Fibroblast of skin of abdomen (primary cell): ENCODE measurements around the gene ERICH6. TPM values are rescaled to one million over a fixed set of nuclear protein-coding genes. Genes with fewer than 3 reads are reported as not detected.

Experiments used
- DNase-seq: peaks from one replicate; pipeline ENCODE4 v3.0.0-alpha.2; 2013
- polyA plus RNA-seq, 2 experiments: library from polyadenylated mRNA; unstranded; fragments of 120-200 nt; gene quantifications; one replicate each; pipeline ENCODE4 v1.2.1, GENCODE V29; 2013; ENCODE audit not compliant: insufficient read length in 2 of 2

ERICH6 gene
- polyA plus RNA-seq (2013, experiment 1 of 2; ENCODE audit: insufficient read length) = 0.44 TPM
- polyA plus RNA-seq (2013, experiment 2 of 2; ENCODE audit: insufficient read length) = 0.16 TPM

DNA sequence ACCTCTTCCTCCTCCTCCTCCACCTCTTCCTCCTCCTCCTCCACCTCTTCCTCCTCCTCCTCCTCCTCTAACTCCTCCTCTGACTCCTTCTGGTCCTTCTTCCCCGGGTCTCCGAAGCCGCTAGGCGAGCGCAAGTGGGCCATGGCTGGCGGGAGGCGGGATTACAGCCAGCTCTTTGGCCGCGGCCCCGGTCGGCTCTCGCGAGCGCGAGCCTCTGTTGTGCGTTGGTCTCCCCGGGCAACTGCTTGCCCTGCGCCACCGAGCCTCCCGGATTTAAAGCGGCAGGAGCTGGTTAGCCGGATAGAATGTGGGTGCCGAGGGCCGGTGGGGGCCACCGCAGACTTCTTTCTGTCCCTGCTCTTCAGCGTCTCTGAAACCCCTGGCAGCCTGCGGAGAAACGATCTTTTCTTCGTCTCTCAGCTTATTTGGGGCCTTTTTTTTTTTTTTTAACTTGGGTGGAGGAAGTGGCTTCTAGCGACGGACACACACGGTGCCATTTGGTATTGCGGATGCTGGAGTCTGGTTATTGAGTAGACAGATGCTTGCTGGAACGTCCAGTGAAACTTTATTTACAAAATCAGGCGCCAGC, at the start of gene ERICH6:
Gene ERICH6, minus strand, starts transcription at position 165 of the 589 bp plus-strand sequence. Its CDS starts 22 bp downstream, at position 143.
- peak; percentile 92 for DNase-seq

DNA sequence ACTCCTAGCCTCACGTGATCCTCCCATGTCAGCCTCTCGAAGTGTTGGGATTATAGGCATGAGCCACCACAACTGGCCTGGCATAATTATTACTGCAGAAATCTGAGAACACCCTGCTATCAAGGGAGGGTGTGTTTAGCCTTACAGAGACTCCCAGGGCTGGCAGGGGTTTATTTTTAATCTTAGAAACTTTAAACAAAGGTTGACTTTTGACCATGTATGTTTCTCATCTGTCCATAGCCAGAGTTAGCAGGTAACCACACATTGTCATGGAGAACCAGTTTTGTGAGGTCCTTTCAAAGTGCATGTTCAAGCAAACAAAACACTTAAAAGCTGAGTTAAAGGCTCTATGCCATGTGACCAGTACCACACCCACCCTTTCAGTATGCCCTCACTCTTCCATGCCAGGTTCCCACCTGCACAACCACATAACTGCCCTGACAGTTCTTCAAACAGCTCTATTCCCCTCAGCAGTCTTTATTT, 48.1 kb upstream of the ERICH6 start:
- DNase-seq = no peak

DNA sequence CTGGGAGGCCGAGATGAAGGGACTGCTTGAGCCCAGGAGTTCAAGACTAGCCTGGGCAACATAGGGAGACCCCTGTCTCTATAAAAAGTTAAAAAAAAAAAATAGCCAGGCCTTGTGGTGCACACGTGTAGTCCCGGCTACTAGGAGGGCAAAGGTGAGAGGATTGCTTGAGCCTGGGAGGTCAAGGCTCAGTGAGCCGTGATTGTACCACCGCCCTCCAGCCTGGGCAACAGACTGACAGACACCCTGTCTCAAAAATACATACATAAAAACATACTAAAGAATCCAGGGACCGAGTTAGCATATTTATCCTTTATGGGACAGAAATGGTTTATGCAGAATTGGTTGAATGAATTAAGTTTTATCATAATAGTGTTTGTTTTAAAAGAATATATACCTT, 45.5 kb upstream of the ERICH6 start:
- no peak for DNase-seq

DNA sequence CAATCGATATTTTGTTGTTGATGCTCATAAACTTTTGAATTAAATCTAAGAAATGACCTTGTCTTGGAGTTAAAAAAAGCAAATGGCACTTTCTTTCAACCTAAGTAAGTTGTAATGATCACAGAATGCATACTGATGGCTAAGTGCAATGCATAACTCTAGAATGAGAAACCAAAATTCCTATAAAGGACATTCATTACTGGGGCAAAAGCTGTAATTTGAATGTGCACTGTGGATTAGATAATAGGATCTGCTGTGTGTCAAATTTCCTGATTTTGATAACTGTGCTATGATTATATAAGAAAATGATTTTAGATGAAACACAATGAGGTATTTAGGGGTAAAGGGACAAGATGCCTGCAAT, 44.9 kb upstream of the ERICH6 start:
- peak; percentile 27 for DNase-seq

DNA sequence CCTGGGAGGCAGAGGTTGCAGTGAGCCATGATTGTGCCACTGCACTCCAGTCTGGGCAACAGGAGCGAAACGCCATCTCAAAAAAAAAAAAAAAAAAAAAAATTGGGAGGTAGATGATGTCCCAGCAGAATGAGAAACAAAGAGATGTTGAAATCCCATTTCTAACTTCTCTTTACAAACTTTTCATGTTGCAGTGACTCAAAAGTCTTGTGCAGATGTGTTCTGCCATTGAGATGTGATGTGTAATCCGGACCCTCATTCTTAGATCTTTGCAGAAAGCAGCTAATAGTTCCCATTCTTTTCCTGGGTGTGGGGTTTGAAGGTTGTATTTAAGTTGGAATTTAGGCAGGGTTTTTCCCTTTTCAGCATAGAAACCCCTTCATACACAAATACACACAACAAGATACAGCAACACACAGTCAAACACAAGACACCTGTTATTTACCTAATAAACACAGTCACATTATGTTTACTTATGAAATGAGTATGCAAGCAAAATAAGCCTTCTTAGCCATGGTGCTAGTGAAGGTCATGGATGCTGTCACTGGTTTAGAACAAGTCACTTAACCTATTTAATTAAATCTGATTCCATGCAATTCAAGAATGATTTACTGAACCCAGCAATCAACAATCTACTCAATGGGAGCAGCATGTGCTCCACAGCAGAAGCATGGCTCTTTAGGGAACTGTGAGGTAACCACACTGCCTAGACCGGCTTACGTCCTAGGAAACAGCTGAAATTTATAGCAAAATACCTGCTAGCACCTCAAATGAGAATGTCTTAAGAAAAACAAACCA, 44.4 kb upstream of the ERICH6 start:
- DNase-seq = no peak

DNA sequence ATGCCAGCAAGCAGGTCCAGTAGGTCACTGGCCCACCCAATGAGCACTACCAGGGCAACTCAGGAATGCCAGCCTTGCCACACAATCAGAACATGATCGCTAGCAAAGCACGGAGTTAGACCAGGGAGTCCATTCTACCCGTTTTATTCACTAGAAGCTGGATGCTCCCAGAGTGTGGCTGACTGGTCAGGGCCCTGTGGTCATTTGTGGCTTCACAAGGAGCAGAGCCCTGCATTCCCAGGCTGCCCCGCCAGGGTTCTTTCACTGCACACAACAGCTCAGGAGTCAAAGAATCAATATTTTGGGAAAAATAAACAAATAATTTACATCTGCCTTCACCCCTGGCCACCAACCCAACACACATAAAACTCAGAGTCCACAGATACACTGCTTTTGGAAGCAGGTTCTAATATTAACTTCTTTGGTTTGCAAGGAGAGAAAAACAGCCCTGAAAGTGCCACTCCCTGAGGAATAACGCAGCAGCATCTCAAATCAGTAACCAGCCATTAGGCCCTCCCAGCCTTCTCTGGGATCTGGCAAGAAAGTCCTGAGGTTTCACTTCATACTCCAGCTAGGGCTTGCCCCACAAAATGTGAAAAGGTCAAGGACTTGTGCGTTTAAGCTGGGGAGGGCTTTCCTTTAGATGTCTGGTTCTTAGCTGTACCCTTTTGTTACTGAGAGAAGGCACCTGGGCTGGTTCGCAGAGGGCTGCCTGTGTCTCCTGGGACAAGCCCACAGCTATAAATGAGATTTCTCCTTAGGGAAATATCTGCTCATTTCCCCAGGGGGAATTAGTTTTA, 43.3 kb upstream of the ERICH6 start:
- DNase-seq = no peak

DNA sequence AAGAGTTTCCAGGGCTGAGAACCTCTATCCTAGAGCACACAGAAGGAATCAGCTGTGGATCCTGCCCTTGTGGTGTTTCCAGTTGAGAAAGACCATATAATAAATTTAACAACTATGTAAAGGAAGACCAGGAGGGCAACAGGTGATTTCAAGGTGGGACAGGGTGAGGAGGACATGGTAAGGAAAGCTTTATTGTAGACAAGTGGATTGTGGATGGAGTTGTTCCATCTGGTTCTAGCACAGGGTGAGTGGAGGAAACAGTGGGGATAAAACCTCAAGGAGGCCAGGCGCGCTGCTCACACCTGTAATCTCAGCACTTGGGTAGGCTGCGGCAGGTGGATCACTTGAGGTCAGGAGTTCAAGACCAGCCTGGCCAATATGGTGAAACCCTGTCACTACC, 42.1 kb upstream of the ERICH6 start:
- DNase-seq = no peak

DNA sequence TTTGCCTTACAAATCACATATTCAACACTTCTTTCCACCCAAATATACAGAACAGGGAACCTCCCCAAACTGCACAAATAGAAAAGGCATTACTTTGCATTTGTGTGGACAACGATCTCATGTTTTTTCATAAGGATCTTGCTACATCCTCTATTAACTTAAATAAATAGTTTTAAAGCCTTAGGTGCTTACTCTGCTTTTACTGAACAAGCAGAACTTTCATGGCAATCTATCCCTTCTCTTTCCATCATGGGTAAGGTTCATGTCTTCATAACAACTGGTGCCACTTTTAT, 41.1 kb upstream of the ERICH6 start:
- DNase-seq = no peak

DNA sequence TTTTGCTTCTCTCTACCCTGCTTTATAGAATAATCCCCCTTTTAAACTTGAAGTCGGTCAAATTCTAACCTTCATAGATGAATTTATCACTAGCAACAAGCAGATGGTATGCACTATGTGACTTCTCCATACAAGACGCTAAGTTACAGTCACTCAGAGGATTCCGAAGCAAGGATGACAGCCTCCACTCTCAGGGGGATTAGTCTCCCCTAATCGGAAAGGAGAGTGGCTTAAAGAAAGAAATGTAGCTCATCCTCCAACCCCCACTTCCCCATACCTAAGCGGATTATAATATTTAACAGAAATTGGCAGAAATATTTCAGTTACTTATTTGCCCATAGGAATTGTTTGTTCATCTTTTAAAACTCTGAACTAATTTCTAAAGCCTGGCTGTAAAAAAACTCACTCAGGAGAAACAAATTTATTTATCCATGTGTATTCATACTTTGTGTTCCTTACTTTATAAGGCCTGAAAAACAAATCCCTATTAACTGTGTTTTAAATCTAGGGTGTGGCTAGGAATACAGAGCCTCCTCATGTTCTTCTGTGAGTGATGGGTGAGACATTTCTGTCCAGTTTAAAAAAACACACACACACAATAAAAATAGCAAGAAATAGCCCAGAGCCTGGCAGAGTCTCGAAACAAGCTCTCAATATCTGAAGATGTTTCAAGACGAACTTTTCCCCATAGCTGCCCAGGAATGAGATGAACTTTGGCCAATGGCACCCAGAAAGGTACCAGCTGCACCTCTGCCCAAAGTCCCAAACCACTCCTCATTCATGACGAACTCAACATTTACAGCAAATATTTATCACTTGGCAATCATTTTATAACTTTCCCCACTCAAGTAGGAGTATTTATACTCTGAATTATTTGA, 40.6 kb upstream of the ERICH6 start:
- DNase-seq = no peak

DNA sequence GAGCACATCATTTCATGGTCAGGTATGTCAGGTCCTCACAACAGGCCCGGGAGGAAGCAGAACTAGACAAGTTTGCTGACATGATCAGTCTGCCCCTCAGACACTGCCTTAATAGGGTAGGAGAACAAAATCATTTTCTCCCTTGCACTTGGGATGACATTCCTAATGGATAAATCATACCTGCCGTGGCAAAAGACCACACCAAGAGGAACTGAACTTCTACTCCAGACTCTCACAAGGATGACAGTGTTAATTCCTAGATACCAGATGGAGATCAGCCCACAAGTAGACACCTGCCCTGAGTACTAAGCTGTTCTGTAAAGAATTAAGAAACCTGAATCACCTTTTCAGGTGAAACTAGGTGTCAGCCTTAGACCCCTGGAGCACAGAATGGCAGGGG, 39.8 kb upstream of the ERICH6 start:
- DNase-seq = peak; percentile 75

DNA sequence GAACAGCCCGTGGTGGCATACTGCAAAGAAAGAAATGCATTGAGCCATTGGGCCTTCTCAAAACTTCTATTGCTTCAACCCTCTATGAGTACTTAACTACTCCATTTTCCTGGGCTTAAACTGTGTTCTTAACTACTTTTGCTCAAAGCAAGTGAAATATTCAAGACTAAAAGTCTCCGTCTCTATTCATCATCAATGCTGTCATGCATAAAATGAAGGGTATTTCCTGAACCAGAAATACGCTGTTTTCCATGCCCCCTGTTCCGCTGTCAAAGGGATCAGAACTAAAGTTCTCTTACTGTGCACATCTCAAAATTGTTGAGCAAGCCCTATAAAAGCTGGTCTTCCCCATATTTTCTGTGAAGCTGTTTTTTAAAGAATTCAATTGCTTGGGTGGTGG, 39.0 kb upstream of the ERICH6 start:
- DNase-seq = no peak

DNA sequence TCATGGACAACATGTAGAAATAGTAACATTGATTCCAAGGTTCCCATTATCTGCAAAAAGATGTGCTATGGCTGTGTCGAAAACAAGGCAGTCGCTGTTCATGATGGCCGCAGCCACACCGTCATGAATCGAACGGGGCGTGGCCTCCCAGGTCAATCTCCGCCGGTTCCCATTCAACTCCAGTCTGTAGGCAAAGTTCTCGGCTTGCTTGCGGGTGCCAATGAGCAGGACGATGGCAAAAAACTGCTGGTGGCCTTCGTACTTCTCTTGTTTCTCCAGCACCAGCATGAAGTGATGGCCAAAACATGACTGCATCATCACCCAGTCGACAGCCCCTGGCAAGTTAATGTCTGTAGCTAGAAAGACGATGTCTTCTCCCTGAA, 38.4 kb upstream of the ERICH6 start:
- no peak for DNase-seq

DNA sequence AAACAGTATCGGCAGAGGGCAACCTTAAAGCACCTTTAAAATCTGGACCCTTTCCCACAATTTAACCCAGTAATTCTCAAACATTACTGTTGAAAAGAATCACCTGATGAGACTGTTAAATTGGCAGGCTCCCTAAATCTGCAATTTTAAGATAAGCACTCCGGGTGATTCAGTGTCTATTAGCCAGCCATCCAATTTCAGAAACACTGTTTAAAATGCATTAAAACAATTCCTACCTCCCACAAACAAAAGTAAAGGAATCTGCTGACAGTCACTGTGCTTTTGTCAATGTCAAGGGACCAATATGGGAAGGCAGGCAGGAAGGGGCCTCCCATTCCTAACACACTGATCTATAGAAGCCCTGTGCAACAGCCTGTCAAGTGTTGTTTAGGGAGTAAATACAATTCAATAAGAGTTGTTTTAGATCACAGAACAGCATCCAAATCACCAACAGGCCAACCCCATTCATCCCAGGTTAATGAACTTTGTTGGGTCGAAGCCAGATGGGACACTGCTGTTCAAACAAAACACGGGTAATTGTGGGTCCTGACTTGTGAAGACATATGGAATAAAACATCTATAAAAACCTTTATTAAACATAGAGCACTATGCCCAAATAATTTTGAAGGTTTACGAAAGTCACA, 37.9 kb upstream of the ERICH6 start:
- DNase-seq = no peak

DNA sequence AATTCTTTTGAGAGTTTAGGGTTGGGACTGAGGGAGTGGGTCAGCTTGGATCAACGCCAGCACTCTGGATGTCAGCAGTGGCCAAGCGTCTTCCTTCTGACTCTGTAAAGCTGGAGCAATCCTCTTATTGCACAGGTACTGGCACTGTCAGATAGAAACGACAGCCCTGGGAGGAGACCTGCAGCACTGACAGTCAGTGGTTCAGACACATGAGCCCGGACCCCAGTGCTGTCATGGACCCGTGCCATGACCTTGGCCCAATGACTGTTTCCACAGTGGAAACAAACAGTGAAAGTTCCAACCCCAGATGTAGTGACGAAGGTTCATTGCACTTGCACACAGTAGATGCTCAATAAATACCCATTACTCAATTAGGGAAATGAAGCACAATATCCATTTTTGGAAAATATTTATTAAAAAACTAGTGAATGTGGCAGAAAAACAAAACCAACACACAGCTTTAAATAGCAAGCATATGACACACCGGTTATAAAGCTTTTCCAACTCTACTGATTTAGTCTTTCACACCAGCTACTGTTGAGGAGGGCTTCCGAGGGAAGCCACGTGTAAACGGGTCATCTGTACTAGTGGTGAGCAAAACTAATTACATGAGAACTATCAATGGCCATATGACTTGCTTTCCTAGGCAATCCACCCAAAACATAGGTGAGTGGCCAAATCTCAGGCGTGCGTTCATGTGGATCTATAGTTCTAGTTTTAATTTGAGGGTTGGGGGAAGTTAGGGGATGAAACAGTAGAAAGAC, 37.2 kb upstream of the ERICH6 start:
- DNase-seq = no peak

DNA sequence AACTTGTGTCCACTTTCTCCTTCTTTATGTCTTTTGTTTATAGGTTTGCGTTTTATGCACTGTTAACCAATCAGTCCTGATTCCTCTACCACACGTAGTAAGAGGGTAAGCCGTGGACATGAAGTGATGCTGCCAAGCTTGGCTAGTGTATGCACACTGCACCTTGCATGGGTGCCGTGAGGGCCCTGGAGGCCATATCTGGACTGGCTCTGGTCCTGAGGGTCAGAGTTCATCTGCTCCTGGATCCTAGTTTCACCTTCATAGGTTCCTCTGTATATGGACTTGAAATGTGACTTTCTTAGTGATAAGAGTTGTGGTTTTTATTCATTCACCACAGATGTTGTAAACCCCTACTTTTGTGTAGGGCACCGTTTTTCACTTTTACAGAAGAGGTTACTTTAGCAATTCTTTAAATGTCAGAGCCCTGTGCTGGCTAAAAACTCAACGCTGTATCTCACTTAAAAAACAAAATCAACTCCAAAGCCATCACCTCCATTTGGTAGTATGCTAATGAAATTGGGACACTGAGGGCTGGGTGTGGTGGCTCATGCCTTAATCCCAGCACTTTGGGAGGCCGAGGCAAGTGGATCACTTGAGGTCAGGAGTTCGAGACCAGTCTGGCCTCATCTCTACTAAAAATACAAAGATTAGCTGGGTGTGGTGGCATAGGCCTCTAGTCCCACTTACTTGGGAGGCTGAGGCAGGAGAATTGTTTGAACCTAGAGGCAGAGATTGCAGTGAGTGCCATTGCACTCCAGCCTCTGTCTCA, 36.3 kb upstream of the ERICH6 start:
- no peak for DNase-seq

DNA sequence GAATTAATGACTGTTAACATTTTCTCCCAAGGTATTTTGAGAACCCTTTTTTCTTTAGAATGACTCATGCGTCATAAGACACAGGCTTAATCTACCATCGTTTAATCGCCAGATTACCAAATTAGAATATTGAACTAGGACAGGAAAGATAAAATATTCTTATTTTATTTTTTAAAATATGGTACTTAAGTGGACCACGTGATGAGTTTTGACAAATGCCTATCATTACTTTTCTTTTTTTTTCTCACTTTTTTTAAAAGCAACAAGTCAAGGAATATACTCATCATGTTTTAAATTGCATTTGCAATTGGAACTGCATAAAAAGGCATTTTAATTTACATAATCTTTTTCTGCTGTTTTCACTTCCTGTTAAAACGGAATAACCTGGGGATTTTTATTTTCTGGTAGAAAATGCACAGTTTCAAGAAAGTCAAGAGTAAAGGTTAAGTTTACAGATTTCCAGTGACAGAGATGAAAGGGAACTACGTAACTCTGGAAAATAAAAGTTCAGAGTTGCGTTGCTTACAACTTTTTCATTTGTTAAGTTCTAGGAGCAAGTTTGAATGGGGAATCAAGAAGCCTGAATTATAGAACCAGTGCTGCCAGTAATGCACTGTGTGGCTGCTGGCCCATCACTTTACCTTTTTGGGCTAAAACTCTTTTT, 35.6 kb upstream of the ERICH6 start:
- DNase-seq = no peak

DNA sequence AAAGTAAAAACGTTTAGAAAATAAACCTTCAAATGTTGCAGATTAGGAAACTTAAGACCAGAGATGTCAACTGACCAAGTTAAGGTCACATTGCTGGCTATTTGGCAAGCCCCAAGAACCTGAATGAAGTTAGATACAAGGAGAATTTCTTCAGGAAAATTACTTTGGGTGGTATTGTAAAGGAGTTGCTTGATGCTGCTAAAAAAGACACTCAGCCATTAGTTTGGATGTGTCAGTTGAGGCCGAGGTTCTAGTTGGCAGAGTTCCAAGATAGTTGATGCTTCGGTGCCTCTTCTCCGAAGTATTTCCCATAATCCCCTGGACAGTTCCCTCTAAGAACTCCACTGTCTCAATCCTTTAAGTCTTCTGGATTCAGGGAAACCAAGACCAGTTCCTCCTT, 35.0 kb upstream of the ERICH6 start:
- DNase-seq = peak; percentile 43

DNA sequence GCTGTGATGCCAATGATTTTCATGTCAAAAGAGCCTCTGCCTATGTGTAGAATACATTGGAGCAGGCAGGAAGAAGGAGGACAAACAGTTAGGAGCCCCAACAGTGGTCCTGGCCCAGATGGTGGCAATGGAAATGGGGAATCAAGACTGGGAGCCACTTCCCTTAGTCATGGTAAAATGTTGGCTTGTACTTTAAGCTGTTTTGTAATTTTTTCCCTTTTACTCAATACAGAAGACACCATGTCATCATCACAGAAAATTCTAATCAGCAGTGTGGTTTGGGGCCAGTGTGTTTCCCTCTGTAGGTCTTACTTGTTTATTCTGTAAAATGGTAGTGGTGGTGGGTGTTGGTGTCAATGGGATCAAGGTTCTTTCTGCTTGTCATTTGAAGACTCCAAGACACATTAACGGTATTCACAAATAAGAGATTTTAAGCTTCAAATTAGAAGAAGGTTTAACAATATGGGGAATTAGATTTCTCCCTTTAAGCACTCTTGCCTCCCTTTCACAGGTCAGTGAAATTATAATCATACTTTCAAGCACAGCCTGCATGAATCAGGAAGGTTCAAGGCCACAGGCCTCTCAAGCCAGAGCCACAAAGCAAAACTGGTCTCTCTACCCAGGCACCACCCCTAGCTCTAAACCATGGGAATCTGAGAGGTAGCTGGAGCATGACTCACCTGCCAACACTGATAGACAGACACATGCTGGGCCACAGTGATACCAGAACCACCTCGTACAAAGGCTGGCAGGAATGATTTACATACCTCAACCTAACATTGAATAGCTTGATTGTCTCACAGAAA, 34.4 kb upstream of the ERICH6 start:
- DNase-seq = no peak
